Measurements from ENCODE around the gene SLC16A3.
"Not testable (repeated sequence)": the region's sequence is repeated elsewhere in the genome, so short reads cannot be mapped to it uniquely, and the experiment has no call there.

The SLC16A3 gene

DNA sequence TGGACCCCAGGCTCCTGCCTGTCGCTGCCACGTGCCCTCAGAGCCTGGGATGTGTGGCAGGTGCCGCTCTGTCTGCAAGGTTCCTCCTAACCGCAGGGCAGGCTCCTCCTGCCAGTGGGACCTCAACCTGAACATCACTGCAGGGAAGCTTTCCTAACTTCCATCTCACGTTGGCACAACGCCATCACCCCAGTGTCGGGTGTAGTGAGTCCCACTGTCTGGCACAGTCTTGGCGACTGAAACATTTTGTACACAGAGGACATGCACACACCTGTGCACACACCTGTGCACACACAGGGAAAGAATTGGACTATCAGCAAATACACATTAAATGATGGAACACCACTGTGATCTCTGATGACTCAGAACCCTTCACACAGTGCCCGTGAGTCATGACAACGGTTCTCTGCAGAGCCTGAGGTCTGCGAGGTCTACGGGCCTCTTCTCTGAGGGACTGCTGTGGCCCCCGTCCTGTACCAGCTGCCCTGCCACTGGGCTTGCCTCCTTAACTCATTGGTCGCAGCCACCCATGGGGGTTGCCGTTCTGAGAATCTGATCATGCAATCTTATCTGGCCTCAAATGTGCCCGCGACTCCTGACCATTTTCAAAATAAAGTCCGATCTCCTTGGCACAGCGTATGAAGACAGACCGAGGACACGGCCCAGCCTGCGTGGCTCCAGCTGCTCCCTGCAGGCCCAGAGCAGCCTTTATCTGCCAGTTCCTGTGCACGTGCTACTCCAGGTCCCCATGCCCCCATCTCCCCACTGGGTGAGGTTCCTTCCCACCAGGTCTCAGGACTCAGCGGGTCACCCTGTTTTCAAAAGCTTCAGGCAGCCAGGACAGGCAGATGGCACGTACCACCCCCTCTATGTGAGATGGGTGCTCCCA, 23.8 kb upstream of the SLC16A3 start:
- no peak for DNase-seq (ENCODE audit: low read depth)

GRCh38 chr17:82205720-82206508, 22.9 kb upstream of the SLC16A3 start:
- DNase-seq (ENCODE audit: low read depth): peak; percentile 56

DNA sequence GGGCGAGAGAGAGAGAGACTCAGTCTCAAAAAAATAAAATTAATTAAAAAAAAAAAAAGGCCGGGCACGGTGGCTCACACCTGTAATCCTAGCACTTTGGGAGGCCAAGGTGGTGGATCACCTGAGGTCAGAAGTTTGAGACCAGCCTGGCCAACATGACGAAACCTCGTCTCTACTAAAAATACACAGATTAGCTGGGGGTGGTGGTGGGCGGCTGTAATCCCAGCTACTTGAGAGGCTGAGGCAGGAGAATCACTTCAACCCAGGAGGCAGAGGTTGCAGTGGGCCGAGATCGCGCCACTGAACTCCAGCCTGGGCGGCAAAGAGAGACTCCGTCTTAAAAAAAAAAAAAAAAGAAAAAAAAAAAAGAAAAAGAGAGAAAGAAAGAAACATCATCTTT, 18.2 kb upstream of the SLC16A3 start:
- not testable (repeated sequence) for DNase-seq (ENCODE audit: low read depth)

GRCh38 chr17:82212331-82213250, 16.3 kb upstream of the SLC16A3 start, which contains the start of gene CCDC57:
CCDC57 (minus strand) TSS chr17:82212842; CDS start chr17:82201944, 10,898 bp downstream.
- DNase-seq (ENCODE audit: low read depth): peak; percentile 66

GRCh38 chr17:82213251-82214011, 15.4 kb upstream of the SLC16A3 start:
- peak; percentile 79 for DNase-seq (ENCODE audit: low read depth)

DNA sequence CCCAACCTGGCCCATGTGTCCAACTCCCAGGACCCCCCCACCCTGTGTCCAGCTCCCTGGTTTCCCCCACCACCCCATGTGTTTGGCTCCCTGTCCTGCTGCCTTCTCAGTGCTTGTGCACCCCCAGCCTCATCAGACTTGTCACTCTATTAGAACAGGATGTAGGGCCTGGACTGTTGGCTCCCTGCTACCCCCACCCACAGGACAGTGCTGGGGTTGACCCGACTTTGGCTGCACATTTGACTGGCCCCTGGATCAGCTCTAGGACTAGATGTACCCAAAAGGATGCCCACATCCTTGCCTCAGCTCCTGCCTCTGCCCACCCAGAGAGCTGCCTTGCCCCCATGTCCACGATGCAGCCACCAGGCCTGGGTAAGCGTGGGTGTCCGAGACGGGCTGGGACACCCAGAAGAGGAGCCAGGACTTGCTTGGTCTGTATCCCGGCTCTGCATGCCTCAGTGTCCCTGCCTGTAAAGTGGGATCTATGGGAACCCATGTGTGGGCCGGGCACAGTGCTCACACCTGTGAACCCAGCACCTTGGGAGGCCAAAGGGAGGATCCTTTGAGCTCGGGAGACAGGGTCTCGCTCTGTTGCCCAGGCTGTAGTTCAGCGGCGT, 14.7 kb upstream of the SLC16A3 start:
- DNase-seq (ENCODE audit: low read depth): no peak

DNA sequence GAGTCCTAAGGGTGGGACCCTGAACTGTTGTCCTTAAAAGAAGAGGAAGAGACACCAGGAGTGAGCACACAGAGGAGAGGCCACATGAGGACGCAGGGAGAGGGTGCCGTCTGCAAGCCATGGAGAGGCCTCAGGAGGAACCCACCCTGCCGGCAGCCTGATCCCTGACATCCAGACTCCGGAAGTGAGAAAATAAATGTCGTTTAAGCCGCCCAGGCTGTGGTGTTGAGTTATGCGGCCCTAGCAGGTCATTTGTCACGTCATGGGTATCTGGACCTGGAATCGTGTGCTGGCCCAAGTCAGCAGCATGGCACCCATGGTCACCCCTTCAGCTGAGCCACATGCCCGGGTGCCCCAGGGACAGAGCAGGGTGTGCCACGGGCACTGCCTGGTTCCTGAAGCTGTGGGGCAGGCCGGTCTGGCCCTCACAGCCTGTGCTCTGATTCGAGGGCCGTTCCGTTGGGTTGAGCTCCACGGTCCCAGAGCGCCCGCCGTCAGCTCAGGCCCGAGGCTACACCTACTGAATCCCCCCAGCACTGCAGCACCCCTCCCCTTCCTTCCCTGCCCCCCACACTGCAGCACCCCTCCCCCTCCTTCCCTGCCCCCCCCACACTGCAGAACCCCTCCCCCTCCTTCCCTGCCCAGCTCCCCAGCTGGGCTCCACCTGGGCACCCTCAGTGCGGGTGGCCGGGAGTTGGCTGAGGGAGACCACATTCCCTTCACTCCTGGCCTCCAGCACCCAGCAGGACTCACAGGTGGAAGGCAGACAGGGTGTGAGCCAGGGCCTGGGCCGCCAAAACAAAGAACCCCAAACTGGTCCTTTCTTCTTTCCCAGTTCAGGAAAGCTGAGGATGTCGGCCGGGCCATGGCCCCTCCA, 13.5 kb upstream of the SLC16A3 start:
- no peak for DNase-seq (ENCODE audit: low read depth)

GRCh38 chr17:82215972-82216300, 12.9 kb upstream of the SLC16A3 start:
- no peak for DNase-seq (ENCODE audit: low read depth)

- DNase-seq (ENCODE audit: low read depth): no peak
Observed at GRCh38 chr17:82216301-82217119, 12.3 kb upstream of the SLC16A3 start.

DNA sequence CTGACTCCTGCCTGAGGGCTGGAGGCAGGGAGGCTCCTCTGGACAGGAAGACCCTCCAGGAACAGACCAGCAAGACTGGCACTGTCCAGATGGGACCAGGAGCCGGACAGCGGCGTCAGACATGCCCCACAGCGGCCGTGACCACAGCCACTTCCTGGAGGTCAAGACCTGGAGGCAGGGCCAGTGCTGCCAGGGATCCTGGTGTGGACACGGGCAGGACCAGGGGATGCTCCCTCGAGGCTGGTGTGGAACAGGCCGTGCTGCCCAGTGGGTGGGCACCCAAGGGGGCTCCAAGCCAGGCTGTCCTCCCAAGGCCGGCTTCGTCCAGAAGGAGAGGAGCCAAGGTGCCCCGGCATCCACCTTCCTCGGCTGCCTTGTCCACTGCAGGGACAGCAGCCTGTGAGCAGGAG, 11.7 kb upstream of the SLC16A3 start:
- DNase-seq (ENCODE audit: low read depth): no peak

GRCh38 chr17:82217530-82218204, 11.2 kb upstream of the SLC16A3 start:
- DNase-seq (ENCODE audit: low read depth): no peak

GRCh38 chr17:82218349-82219075, 10.3 kb upstream of the SLC16A3 start:
- DNase-seq (ENCODE audit: low read depth): no peak

GRCh38 chr17:82219083-82219482, 9.8 kb upstream of the SLC16A3 start:
- DNase-seq (ENCODE audit: low read depth): no peak

DNA sequence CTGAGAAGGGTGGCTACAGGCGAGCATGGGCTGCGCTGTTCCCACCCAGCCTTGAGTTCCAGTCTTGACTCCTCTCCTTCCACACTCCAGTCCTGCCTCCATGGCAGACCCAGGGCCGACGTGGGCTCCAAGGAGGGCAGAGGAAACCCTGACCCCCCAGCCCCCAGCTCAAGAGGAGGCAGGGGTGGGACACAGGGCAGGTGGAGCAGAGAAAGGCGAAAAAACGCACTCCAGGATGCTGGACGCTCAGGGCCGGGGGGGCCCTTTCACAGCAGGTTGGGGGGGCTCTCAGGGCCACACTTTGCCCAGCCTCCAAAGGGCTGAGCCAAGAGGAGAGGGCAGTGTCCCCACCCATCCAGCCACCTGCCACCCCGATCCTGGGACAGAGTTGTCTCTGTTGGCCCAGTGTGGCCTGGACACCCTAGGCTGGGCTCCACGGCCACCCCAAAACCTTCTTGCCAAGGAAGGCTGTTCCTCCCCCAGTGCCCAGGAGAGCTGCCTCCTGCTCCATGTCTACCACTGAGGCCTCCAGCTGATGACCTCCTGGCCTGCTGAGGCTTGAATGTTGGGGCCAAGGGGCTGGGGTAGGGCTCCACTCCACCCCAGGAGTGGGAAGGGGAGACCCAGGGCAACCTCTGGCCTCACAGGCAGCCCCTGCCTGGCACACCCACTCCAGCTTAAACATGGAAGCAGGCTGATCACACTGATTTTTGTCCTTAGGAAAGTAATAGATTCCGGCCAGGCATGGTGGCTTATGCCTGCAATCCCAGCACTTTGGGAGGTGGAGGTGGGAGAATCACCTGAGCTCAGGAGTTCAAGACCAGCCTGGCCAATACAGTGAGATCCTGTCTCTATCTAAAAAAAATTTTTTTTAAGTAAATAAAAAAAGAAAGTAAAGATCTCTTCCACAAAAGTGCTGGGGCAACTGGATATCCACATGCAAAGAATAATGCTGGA, 8.8 kb upstream of the SLC16A3 start:
- DNase-seq (ENCODE audit: low read depth): no peak

DNA sequence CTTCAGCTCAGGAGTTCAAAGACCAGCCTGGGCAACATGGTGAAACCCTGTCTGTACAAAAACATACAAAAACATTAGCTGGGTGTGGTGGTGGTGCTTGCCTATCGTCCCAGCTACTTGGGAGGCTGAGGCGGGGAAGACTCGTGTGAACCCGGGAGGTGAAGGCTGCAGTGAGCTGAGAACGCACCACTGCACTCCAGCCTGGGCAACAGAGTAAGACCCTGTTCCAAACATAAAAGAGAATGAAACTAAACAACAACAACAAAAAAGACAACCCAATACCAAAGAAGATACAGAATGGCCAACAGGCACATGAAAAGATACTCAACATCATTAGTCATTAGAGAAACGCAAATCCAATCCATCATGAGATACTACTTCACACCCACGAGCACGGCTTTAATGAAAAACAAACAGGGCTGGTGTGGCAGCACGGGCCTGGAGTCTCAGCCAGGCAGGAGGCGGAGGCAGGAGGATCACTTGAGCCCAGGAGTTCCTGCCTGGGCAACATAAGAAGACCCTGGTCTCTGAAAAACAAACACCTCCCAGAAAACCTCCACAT, 7.4 kb upstream of the SLC16A3 start:
- no peak for DNase-seq (ENCODE audit: low read depth)

DNA sequence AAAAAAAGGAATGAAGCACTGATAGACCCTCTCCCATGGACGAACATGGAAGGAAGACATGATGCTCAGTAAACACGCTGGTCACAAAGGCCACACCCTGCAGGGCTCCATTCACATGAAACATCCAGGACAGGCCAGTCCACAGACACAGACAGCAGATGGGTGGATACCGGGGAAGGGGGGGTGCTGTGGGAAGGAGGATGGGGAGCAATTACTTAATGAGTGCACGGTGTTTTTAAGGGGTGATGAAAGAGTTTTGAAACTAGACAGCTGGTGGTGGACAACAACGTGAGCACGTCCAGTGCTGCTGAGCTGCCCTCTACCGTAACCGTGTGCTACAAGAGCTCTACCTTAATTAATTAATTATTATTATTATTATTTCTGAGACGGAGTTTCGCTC, 6.0 kb upstream of the SLC16A3 start:
- DNase-seq (ENCODE audit: low read depth): no peak
